Ramos (cell line): Measurements from ENCODE around the gene GRIK3.

Source experiments
- in situ Hi-C: fragments of 300-500 bp; cut with MboI; formaldehyde crosslinking; loops from one replicate; pipeline ENCODE4 v1.14.3; 2022; ENCODE audit warnings: low sequenced_read_pairs; ENCODE audit not compliant: unreplicated experiment

The GRIK3 gene

GRCh38 chr1:36759355-36759754 is 275.0 kb downstream of the GRIK3 start:
- in situ Hi-C loops: no loop called here

DNA sequence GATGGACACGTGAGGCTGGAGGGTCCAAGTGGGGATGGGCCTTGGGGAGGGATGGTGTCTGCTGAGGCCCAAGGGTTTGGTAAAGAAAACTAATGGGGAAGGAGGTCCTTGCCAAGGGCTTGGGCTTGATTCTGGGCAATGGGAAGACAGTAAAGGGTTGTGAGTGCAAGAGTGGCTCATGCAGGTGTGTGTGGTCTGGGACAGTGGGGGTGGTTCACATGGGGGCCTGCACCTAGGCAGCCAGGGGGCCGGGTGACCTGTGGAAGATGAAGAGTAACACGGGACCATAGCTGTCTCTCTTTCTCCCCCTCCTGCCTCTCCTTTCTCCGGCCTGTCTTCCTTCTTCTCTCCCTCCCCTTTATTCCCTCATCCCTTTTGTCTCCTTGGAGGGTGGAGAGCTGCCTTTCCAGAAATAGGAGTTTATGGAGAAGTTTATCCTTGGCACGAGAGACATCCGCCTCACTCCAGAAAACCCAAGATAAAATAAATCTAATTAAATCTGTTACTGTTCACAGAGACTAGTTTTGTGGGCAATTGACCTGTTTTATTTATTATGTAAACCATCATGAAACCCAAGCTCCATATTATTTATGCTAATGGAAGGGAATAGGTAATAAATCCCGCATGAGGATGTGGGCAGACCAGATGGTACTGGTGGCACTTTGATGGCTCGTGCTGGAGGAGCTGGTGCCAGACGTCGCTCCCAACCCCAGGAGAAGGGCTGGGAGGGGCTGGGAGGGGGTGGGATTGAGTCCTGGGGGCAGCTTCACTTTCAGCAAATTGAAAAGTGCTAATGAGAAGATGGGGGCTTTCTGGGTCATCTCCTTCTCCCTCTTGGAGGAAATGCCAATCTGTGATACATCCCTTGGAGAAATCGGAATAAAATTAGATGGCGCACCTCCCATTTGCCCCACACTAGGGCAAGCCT is 278.7 kb downstream of the GRIK3 start:
- in situ Hi-C loops: no loop called here

DNA sequence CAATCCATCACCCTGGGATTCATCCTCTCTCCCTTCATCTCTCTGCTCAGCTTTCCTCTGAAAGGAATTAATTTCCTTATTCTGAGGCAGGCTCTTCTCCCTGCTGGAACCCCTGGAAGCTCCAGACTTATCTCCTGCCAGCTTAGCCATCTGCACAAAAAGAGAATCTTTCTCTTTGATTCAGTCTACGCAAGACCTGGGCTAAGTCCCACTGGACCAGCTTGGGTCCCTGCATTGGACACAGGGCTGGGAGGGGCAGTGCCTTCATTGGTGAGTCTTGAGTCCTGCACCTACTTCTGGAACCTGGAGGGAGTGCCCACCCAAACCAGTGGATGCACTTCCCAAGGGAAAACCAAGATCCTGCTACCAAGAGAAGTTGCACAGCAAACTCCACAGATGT is 279.9 kb downstream of the GRIK3 start:
- in situ Hi-C loops: no loop called here

- in situ Hi-C loops: no loop called here
Measured at GRCh38 chr1:36753451-36753850, 280.9 kb downstream of the GRIK3 start.

DNA sequence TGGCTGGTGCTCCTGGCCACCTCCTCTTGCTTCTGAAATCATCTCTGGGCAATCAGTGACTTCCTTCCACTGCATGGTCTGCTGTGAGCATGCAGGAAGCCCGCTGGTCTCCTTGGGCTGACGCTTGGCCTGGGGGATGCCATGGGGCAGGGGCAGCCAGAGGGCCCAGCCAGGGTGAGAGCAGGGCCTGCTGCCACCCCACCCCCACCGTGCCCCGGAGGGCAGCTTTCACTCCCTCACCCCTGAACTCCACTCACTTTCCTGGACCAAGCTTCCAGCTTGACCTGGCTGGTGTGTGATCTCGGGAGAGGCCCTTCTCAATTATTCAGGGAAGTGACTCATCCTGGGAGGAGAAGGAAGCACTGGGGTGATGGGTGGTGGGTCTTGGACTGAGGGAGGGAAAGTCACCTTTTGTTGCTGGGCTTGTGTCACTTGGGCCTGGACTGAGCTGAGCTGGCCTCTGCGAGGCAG is 281.4 kb downstream of the GRIK3 start:
- in situ Hi-C loops: no loop called here

DNA sequence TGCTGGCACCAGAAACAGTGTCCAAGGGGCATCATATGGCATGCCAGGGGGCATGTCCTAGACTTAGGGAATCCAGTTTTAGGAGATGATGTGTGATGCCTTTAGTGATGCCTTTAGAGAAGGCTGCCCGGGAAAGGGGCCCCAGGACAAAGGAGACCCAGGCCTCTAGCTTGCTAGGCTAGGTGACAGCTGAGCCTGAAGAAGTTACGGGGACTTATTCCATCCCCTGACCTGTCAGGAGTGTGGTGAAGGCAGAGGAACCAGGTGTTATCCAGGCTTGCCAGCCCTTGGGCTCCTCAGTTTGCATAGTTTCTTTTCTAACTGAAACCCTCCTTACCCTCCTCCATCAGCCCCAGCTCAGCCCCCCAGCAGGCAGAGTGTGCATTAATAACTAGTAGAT is 281.9 kb downstream of the GRIK3 start:
- in situ Hi-C loops: no loop called here

GRCh38 chr1:36751525-36751924 is 282.8 kb downstream of the GRIK3 start:
- in situ Hi-C loops: no loop called here

GRCh38 chr1:36748466-36748865 is 285.8 kb downstream of the GRIK3 start:
- in situ Hi-C loops: no loop called here
